GM18526 (cell line): ENCODE results near the gene GNAO1.

Experiments used
- POLR2A ChIP-seq: IDR thresholded peaks from 3 replicates; pipeline ENCODE4 v1.6.1; 2011; ENCODE audit not compliant: insufficient read length; ENCODE audit errors: extremely low read depth

Gene GNAO1

DNA sequence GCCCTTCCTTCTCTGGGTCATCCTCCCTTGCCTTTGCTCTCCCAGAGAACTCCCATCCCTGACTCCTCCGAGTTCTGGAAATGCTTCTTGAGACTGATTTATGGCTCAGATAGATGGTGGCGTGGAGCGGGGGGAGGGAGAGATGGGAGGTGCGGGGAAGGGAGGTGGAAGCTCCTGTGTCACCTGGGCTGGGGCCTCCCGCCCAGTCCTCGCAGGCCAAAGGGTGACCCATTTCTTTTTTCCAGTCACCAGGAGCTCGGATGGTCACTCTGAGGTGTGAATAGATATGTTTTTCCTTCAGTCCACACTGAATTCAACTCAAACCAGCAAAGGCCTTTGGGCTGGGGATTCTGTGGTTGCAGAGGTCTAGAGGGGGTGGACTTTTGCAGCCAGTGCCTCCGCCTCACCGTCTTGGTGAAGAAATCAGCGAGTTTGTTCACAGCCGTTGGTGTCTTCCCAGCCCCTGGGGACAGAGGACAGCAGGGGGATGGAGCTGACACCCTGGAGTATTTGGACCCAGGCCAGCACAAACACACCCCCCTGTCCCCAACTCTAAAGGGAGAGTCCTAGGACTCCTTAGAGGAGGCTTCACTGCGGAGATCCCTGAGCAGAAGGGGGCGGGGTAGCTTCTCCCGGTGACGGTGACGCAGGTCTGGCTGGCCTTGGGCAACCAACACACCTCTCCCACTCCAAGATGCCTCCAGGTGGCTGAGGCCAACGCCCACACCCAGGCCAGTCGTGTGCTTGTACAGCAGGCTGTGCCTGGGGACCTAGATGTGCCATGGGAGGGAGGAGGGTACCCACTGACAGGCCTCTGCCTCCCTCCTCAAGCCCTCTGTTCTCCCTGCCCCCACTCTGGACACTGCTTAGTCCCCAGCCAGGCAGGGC, 153.5 kb downstream of the GNAO1 start:
- no peak for TF ChIP-seq POLR2A

DNA sequence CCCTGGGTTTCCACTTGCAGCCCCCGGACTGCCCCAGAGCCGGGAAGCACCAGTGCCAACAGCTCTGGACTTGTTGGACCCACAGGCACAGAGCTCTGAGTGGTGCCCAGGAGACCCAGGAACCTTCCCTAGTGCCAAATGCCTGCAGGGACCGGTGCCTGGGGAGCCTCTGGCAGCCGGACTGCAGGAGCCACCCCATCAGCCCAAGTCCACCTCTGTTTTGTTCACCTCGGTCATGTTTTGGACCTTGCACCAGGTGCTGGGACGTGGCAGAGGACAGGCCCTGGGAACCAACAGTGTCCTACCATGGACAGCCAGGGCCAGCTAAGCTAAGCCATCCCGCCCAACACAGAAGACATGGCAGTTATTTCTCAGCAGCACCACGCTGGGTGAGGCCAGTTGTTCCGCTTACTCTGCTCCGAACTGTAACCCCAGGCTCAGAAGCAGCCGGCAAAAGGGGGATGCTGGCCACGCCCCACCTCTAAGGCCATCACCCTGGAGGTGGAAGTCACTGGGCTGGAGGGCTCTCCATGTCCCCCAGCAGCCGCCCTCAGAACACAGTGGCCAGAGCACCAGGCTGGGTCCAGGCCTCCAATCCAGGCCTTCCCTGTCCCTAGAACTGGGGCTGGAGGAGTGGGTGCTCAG, 154.2 kb downstream of the GNAO1 start:
- no peak for TF ChIP-seq POLR2A

DNA sequence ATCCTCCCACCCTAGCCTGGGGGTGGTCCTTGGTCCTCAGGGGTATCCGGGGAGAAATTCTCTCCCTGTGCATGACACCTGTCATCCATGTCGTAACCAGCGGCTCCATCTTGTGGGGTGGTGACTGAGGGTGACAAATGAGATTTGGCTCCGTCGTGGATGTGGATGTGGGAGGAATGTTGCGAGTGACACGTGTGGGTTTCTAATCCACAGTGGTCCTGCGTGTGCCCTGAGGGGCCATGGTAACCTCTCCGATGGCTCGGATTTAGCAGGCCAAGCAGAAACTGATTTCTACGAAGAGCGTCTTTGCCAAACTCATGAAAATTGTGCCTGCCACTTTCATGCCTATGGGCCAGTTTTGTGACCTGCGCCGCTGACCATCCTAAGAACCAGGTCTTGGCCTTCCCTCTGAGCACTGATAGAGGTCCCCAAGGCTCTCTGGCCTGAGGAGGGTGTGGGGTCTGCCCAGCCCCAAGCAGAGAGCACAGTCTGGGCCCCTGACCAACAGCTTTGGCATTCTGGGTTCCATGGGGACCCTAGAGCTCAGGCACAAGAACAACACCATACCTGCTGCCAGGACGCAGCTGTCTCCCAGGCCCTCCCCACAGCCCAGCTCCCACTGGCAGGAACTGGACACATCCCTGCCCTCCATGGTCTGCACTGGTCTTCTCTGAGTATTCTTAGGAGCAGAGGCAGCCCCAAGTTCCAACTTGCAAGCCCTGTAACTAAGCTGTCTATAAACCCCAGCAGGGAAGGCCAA, 155.0 kb downstream of the GNAO1 start:
- no peak for TF ChIP-seq POLR2A

DNA sequence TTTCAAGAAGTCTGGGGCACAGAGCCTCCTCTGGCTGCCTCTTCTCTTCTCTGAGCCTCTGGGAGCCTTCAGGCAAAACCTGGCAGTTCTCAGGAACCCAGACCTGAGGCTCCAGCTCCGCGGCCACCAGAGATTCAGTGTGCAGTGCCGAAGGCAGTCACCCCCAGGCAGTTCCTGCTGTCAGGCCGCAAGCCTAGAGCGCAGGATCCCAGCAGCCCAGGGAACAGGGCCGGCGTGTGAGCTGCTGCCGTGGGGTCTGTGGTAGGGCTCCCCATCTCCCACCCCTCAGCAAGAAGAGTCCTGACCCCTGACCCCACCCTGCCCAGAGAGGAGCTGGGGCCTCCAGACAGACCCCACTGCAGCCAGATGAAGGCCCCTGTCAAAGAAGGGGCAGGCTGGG, 155.9 kb downstream of the GNAO1 start:
- TF ChIP-seq POLR2A: no peak

DNA sequence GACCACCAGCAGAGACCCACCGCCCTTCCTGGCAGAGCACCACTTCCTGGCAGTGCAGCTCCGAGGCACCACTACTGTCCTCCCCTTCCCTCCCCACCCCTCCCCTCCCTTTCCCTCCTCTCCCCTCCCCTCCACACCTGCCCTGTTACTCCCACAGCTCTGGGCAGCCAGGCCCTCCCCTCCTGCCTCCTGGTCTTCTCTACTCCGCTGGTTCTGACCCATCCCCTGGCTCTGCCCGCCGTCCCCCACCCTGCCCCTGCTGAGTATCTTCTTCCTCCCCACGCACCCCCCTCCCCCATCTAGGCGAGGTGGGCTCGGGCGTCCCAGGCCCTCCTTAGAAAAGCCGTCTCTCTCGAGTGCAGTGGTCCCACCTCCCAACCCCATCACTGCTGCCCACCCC, 156.4 kb downstream of the GNAO1 start:
- no peak for TF ChIP-seq POLR2A

DNA sequence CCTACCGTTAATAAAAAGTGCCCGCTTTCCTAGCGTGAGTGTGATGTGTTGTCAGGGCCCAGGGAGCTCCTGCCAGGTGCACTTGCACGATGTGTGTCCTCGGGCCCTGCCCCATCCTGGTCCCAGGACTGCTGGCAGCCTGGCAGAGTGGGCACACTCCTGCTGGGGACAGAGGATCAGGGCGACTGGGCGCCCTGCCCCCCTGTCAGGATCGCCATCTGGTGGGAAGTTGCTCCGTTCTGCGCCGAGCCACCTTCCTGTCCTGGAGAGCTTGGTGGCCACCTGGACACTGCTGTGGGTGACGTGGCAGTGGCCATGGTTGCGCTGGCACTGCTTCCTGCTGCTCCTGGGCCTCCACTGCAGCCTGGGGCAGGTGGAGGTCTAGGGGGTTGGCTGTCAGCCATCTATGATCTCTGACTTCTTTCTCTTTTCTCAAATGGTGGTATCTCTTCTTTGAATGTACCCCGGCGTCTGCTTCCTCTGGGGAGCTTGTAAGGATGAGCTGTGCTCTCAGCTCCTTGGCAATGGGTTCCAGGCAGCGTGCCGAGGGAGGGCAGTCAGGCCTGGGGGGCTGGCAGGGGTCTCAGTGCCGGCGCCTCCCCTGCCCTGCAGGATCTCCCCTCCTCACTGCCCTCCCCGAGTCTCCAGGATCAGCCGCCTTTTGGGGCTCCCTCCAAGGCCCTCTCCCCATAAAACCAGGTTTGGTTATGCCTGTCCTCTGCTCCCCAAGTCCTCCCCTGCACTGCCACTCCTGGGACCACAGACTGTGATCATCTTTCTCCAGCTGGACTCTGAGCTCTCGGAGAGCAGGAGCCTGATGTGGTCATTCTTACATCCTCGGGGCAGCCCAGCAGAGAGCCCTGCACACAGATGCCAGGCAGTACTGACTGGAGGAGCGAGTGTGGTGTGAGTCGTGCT, 157.1 kb downstream of the GNAO1 start:
- TF ChIP-seq POLR2A: no peak

DNA sequence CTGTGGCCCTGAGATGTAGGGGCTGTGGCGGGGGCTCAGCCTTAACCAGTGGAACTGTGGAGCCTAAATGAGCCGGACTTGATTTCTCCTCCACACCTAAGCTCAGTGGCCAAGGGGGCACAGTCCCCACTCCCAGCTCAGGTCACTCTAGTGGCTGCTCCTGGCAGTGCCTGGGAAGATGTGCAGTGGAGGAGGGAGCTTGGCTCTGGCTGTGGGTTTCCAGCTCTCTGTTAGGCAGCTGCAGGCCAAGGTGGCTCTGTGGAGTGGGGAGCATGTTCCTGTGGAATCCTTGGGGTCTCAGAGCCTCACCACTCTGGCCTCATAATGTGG, 157.8 kb downstream of the GNAO1 start:
- TF ChIP-seq POLR2A: no peak

DNA sequence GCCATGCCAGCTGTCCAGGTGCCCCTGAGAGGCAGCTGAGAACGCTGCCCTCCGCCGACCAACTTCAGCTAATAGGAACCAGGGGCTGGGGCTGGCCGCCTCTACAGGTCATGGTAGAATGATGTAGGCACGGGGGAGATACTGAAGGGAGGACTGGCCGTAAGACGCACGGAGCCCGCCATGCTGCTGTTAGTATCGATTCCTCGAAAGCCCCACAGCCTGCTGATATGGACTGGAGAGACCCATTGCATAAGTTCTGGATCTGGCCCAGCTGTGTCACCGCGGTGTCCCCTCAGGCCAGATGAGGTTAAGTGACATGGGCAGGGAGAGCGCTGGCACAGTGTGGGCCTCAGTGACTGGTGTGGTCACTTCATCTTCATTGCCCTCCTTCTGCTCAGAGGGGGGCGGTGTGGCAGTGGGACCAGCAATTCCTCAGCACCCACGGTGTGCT, 158.4 kb downstream of the GNAO1 start:
- TF ChIP-seq POLR2A: no peak

DNA sequence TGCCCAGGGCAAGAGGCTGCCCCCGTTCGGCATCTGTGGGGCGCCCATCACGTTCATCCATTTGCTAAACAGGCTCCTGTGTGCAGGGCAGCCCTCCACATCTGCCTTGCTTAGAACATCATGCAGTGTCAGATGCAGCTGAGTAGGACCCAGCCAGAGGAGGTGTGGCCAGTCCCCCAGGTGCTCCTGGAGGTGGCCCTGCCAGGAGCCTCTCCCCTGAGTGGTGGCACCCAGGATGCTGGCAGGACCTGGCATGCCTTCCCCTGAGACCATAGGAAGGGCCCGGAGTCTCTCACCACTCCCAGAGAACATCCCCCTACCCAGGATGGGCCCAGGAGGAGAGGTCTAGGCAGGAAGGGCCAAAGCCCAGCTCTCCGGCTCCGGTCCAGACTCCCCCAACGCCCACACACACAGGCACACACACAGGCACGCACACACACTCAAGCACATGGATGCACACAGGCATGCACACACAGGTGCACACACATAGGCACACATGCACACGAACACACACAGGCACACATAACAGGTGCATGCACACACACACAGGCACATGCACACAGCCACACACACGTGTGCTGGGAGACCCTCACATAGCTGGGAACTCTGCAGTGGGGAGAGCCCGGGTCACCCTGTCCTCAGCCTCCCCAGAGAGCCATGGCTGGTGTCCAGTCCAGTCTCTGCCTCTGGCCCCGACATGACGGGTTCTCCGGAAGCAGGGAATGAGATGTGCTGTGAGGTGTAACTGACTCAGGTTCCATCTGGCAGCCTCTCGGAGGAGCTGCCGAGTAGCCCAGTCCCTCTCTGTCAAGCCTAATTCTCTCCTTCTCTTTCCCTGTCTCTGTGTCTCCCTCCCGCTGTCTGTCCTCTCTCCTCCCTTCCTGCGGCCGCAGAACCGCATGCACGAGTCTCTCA, 159.5 kb downstream of the GNAO1 start:
- TF ChIP-seq POLR2A: no peak

DNA sequence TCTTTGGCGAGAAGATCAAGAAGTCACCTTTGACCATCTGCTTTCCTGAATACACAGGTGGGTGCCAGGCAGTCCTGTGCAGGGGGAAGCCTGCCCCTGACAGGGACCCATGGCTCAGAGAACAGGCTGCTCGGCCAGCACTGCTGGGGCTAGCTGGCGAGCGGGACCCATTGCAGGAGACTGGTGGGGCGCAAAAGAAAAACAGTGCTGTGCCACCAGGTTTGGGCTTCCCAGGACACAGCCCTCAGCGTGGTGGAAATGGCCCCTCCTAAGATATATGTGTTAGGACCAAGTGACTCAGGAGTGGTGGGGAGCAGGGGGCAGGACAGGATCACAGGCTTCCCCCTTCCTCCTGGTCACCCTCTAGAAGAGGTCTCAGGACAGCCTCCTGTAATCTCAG, 160.2 kb downstream of the GNAO1 start:
- TF ChIP-seq POLR2A: no peak

DNA sequence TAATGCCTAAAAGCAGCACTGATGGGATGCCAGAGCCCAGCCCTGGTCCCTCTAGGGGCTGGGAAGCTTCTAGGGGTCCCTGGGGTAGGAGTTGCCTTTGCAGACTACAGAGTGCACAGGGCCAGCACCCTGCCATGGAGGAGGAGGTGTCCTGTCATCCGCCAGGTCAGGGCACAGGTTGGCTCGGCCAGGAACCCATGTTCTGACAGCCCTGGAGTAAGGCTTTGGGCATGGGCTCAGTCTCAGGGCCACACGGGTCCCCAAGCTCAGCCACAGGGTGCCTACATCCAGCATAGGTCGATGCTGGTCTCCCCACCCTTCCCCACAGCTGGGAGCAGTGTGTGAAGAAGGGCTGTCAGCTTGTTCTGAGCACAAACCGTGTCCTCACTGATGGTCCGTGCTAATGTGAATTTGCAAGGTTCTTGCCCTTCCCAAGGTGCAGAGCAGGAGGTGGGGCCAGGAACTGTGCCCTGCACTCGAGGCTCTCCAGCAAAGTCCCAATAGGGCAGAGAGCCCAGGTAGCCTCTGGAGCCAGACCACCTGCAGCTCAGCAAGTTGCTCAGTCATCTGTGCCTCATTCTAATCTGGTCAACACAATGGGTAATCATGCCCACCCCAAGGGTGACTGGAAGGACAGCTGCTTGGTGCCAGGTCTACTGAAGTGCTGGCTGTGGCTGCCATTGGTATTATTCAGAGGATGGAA, 161.2 kb downstream of the GNAO1 start:
- TF ChIP-seq POLR2A: no peak

DNA sequence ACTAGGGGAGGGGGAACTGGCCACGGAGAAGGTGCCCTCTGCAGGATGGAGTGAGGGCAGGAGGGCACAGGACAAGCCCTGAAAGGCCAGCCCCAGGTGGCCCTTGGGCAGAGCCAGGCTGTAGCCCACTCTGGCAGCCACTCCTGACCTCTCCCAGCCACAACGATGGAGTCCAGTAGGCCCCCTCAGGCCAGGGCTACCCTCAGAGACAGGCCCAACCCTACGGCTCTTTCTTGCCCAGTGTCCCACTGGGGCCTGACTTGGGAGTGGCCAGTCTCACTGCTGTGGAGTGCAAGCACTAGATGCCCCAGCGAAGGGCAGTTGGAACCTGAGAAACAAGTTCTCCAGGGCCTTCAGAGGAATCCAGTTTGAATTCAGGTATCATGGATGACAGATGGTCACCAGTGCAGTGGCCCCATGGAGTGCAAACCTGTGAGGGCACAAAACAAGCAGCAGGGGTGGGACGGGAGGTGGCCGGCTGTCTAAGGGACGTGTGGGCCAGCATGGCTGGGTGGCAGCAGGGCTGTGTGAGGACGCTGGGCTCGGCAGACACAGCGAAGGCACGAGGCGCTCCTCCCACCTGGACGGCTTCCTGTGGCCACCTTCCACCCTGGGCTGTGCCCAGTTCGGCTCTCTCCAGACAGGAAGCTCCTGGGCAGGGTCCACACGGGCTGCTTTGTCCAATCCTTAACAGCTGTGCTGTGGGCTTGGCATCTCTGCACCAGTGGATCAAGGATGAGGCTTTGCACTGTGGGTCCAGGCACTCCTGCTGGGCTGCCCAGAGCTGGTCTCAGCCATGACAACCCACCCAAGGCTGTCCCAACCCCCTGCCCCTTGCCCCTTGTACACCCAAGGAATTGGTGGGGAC, 162.0 kb downstream of the GNAO1 start:
- no peak for TF ChIP-seq POLR2A
